ENCODE data around the gene MKRN2OS.

Gene MKRN2OS

DNA sequence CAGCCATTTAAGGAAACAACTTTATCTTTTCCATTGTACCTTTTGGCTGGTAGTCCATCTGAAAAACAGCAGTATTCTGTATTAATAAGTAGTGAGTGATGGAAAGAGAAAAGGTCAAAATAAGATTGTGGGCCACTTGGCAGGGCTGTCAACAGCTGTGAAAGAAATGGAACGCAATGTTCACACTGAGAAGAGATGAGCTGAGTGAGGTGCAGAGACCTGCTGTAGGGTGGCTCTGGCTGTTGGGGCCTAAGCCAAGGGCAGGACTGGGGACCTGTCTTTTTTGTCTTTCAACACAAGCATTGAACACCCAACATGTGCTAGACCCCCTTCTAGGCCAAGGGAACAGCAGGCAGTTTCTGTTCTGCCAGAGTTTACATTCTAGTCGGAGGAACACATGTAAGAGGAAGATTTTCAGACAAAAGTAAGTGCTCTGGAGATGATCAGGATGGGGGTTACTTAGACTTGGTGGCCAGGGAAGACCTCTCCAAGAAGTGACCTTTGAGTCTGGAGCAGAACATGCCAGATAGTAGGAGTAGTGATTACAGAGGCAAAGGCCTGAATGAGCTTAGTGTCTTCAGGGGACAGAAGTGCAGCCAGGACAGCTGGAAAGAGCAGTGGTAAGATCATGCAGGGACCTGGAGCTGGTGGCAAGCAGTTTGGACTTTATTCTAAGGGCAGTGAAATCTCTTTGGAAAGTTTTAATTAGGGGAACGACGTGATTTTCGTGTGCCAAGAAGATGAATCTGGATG, 31.4 kb downstream of the MKRN2OS start:
- DNase-seq = no peak

DNA sequence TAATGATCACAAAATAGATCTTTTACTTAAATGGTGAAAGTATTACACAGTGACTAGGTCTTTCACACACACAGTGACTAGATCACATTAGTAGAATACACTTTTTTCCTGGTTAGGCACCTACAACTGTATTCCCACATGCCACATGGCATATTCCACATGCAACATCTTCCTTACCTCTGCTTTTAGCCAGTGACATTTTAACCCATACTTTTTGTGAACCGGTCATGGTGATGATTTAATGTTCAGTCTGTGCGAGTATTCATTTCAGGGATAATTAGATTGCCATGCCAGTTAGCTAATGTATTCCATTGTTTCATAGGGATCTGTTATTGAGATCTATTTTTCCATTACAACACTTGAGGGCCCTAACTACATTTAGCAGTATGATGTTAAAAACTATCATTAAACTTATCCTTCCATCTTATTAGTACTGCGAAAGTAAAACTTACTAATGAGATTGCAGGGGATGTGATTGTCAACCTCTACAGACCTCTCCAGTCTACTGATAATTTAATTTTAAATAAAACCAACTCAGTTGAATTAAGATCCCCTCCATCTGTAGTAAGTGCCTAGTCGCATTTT, 32.7 kb downstream of the MKRN2OS start:
- DNase-seq (no peak), ATAC-seq (no peak)

More for the DNA sequence above, 31.4 kb downstream of the MKRN2OS start:
- no peak for ATAC-seq

DNA sequence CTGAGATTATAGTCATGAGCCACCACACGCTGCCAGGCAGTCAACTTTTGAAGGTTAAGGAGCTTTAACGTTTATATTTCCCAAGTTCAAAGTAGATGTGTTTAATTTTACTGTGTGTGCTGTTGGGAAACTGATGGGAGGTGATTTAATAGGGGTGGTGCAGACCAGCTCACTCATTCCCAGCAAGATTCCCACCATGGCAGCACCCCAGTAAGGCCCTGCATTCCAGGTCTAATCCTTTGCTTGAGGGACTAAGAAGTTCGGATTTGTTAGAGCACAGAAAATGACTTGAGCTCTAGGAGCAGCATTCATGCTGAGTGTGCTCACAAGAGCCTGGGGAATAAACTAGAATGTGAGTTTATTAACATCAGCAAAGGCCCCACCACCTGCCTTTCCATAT, 35.8 kb downstream of the MKRN2OS start:
- no peak for ATAC-seq
- DNase-seq = no peak

DNA sequence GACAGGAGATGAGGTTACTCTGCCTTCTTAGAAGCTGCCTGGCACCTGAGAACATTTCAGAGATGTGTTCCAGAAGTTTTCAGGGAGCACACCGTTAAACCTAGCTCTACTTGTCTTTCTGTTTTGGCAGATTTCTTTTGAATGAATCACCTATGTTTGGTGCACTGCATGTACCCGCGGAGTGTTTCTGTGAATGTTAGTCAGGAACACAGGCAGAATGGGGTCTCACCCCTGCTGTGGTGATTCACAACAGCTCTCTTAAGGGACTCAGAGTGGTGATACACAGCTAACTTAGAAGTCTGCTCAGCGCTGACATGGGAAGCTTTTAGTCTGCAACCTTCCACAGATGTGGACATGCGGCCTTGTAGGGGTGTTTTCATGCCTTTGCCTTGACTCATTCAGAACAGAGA, 37.0 kb downstream of the MKRN2OS start:
- no peak for DNase-seq
- no peak for ATAC-seq

DNA sequence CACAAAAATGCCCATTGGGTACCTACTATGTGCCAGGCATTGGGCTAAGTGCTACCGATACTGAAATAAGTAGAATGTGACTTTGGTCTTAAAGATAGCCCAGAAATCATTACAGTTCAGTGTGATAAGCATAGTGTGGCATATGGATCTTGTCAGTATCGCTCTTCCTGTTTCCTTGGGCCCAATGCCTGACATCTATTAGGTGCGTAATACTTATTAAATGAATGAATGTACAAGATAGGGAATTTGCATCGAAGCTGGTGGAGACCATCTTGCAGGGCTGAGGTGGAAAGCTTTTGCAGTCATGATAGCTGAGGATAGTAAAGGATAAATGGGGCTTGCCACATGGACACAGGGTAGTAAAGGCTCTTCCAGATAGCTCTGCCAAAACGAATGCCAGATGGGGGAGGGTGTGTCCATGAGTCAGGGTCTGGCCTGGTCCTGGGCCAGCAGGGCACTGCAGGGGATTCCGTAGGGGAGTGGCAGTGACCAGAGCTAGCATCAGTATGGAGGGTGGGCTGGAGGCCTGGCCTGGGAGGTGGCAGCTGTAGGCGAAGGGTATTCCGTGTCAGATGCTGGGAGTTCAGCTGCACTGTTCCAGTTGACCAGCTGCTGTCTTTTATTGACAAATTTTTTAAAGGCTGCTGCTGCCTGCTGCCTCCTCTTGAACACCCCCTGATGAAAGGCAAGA, 37.6 kb downstream of the MKRN2OS start:
- no peak for DNase-seq
- no peak for ATAC-seq

DNA sequence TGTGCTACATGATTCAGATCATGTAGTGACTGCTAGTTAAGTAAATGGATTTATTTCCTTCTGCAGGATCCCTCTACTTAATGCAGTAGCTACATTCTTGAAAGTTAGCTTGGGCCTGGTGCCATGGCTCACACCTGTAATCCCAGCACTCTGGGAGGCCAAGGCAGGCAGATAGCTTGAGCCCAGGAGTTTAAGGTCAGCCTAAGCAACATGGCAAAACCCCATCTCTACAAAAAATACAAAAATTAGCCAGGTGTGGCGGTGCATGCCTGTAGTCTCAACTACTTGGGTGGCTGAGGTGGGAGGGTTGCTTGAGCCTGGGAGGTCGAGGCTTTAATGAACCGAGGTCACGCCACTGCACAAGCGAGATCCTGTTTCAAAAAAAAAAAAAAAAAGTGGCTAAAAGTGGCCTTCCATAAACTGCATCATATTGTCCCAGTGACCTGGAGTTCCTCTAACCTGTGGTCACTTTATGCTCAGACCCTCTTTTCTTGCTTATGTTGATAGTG, 39.0 kb downstream of the MKRN2OS start:
- no peak for ATAC-seq
- DNase-seq = no peak

DNA sequence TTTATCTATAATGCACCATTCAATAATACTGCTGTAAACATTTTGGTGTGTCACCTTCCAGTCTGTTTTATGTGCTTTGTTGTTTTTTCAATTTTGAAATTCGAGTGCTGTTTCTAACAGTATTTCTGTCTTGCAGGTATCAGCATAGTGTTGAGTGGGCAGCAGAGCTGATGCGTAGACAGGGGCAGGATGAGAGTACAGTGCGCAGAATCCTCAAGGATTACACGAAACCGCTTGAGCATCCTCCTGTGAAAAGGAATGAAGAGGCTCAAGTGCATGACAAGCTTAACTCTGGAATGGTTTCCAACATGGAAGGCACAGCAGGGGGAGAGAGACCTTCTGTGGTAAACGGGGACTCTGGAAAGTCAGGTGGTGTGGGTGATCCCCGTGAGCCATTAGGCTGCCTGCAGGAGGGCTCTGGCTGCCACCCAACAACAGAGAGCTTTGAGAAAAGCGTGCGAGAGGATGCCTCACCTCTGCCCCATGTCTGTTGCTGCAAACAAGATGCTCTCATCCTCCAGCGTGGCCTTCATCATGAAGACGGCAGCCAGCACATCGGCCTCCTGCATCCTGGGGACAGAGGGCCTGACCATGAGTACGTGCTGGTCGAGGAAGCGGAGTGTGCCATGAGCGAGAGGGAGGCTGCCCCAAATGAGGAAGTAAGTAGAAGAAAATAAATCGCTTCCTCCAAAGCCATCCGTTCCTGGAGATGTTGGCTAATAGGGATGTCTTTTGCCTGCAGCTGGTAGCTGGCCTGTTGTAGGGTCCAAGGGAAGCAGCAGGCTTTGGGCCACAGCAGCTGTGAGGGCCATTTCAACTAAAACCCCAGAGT, 42.0 kb downstream of the MKRN2OS start:
- DNase-seq (no peak), ATAC-seq (no peak)

DNA sequence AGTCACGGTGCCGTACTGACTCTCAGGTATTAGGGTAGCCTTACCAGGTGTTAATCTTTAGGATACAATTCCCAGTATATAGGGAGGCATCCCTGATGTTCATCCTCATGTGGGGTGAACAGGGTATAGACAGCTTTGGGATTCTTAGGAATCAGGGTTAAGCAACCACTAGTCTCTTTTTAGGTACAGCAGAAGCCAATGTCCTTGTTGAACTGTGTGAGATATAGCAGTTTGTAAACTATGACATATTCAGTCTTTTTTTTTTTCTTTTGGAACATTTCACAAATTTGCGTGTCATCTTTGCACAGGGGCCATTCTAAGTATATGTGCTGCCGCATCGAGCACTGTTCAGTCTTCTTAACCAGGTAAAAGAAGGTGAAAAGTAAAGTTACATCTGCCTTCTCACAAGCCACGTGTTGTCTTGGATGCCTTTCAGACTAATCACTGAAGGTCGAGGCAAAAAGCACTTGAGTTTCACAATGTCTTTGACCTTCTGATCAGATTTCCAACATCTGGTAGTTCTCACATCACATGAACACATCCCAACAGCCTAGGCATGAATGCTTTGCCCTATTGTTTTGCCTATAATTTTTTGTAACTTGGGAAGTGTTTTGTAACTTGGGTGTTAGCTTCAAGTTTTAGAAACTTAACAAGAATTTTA, 43.8 kb downstream of the MKRN2OS start:
- ATAC-seq (no peak), DNase-seq (no peak)

DNA sequence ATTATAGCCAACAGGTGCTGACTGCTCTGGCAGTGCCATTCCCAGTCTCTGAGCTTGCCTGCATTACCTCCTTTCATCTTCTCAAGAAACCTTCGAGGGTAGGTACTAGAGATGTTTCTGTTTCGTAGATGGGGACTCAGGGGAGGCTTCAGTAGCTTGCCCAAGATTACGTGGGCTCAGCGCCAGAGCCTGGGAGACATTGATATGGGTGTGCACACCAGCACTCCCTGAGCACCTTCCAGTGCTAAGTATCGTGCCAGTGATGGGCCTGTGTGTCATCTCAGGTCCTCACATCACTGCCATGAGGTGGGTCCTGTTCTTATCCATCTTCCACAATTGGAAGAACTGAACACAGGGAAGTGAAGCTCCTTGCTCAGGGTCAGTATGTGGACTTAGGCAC, 45.8 kb downstream of the MKRN2OS start:
- ATAC-seq (no peak), DNase-seq (no peak)

DNA sequence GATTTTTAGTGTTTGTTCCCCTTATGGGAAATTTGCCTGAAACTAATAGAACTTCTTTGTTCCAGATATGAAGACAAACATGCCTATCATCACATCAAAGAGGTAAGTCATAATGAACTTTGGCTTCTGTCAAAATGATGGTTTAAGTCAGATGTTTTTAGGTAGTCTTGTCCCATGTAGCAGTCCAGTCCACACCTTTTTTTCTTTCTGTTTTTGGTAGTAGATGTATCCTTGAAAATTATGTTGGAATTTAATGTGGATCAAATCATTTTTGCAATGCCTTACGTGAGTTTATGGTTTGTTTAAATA, 48.9 kb downstream of the MKRN2OS start:
- no peak for ATAC-seq
- DNase-seq = no peak

DNA sequence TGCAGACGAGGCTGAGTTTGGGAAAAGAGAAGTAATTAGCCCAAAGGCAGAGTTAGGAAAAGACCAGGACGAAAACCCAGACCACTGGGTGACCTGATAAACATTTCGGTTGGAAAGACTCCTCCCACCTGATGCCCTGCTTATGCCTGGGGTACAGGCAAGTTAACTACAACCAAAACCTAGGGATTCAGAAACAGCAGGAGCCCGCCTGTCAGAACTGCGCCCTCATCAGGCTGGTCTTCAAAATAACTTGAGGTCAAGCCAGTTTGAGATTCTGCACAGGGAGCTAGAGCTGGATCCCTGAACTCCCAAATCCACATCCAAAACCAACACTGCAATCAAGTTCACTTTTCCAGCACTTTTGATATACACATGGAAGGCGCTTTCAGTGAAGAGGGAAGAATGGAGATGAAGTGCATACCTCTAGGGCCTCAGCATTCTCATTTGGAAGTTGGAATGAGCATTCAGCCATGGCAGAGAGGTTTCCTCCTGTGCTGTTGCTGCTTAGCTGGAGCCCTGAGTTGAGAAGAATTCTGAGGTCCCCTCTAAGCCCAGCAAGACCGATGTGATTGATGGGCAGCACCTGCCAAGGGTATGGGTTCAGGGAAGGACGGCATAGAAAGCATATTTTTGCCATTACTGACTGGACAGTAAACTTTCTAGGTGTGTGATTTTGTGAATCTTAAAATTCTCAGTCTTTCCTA, 49.4 kb downstream of the MKRN2OS start:
- ATAC-seq (no peak), DNase-seq (no peak)

DNA sequence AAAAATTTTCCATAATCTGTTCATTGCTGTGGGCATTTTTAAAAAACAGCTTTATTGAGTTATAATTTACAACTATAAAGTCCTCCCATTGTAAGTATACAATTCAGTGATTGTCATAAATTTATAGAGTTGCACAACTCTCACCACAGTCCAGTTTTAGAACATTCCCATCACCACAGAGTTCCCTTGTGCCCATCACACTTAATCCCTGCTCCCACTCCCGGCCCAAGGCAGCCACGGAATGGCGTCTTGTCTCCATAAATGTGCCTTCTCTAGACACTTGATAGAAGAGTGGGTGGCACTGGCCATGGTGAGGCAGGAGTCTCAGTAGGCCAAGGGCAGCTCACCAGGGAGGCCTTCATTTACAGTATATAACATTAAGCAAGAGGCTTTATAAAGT, 54.8 kb downstream of the MKRN2OS start:
- ATAC-seq = no peak
- DNase-seq = no peak

DNA sequence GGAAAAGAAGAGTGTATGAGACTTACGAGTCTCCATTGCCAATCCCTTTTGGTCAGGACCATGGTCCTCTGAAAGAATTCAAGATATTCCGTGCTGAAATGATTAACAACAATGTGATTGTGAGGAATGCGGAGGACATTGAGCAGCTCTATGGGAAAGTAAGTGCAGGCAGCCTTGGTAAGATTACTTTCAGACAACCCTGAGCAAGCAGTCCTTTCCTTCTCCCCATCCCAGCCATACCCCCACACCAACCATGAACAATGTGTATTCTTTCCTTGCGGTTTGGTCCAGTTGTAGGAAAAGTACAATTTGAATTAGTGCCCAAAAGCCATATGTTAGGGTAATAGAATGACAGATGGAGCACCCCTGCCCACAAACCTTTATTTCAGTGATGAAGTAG, 55.5 kb downstream of the MKRN2OS start:
- DNase-seq (no peak), ATAC-seq (no peak)
